Measurements from ENCODE around the gene NFYC.

Gene NFYC

GRCh38 chr1:40763742-40764532 is 72.4 kb downstream of the NFYC start:
- Mint-ChIP-seq H3K4me3 (peak overlapping the region; percentile 51), H3K9me3 (no peaks in the 10 kb centered on the region), H3K36me3 (ENCODE audit: low read depth) (peaks cover 53% of the 10 kb centered on the region), H3K27me3 (no peaks in the 10 kb centered on the region), H3K4me1 (peaks cover 36% of the 10 kb centered on the region), H3K27ac (peak overlapping the region; percentile 85)
- no peak for DNase-seq
- peak; percentile 68 for ATAC-seq

- ATAC-seq (no peak), DNase-seq (no peak)
- peaks cover 52% of the 10 kb centered on the region for H3K36me3 Mint-ChIP-seq (ENCODE audit: low read depth)
- H3K4me1 Mint-ChIP-seq, result peaks cover 36% of the 10 kb centered on the region
- H3K27ac Mint-ChIP-seq, result no peak overlapping the region
- no peaks in the 10 kb centered on the region for H3K27me3 Mint-ChIP-seq
- H3K4me3 Mint-ChIP-seq, result no peak overlapping the region
- H3K9me3 Mint-ChIP-seq, result no peaks in the 10 kb centered on the region
These were observed 73.5 kb downstream of the NFYC start for GRCh38 chr1:40764981-40765380.

GRCh38 chr1:40766017-40766416 is 74.5 kb downstream of the NFYC start:
- Mint-ChIP-seq H3K9me3 (no peaks in the 10 kb centered on the region), H3K4me1 (peaks cover 36% of the 10 kb centered on the region), H3K27me3 (no peaks in the 10 kb centered on the region), H3K4me3 (no peak overlapping the region), H3K27ac (peak overlapping the region; percentile 5), H3K36me3 (ENCODE audit: low read depth) (peaks cover 49% of the 10 kb centered on the region)
- DNase-seq (no peak), ATAC-seq (no peak)

- Mint-ChIP-seq H3K36me3 (ENCODE audit: low read depth) (peaks cover 49% of the 10 kb centered on the region), H3K27me3 (no peaks in the 10 kb centered on the region), H3K4me3 (no peak overlapping the region), H3K9me3 (no peaks in the 10 kb centered on the region), H3K4me1 (peaks cover 34% of the 10 kb centered on the region), H3K27ac (no peak overlapping the region)
- ATAC-seq (no peak), DNase-seq (no peak)
These were observed 75.1 kb downstream of the NFYC start for GRCh38 chr1:40766560-40766959.

- Mint-ChIP-seq H3K9me3 (no peaks in the 10 kb centered on the region), H3K4me1 (peaks cover 24% of the 10 kb centered on the region), H3K27me3 (no peaks in the 10 kb centered on the region), H3K36me3 (ENCODE audit: low read depth) (peaks cover 41% of the 10 kb centered on the region), H3K4me3 (no peak overlapping the region), H3K27ac (peak overlapping the region; percentile 64)
- DNase-seq, result no peak
- peak; percentile 18 for ATAC-seq
These were observed 76.9 kb downstream of the NFYC start for GRCh38 chr1:40768146-40768990.

DNA sequence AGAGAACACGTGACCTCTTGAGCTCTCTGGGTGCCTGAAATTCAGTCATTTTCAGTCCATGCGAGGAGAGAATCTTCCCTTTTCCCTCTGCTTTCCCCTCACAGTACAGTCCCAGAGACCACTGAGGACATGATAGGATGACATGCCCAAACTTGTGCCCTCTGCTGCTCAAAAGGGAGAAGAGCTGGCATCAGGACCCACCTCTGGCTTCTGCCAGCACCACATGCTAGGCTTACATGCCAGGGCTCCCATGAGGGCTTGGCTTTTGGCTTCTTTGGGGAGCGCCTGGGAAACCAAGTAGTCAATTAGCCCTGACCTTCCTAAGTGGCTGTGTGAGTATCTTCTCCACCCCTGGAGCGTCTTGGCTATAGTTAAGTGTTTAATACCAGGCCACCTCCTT is 78.3 kb downstream of the NFYC start:
- Mint-ChIP-seq H3K4me3 (no peak overlapping the region), H3K36me3 (ENCODE audit: low read depth) (peaks cover 29% of the 10 kb centered on the region)

DNA sequence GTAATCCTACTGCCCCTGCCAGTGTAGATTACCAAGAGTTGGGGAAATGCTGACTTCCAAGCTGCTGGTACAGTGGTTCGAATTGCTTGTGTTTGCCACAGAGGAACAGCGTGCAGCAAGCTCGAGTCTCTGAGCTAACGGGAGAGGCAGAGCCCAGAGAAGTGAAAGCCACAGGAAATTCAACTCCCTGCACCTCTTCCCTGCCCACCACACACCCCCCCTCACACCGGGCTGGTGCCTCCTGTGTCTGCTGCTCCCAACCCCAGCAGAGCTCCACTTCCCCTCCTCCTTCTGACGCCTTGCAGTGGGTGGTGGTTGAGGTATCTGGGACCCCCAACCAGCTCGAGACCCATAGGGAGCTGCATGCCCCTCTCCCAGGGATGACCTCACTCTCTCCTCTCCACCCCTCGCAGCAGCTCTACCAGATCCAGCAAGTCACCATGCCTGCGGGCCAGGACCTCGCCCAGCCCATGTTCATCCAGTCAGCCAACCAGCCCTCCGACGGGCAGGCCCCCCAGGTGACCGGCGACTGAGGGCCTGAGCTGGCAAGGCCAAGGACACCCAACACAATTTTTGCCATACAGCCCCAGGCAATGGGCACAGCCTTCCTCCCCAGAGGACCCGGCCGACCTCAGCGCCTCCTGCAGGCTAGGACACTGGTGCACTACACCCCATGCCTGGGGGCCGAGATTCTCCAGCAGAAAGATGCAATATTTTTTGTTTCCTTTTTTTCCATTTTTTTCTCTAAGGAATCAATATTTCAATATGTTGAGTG is 79.0 kb downstream of the NFYC start:
- H3K27me3 Mint-ChIP-seq, result no peaks in the 10 kb centered on the region
- no peak for ATAC-seq
- H3K36me3 Mint-ChIP-seq (ENCODE audit: low read depth), result peaks cover 25% of the 10 kb centered on the region
- H3K4me3 Mint-ChIP-seq, result no peak overlapping the region
- H3K4me1 Mint-ChIP-seq, result peaks cover 7% of the 10 kb centered on the region
- DNase-seq, result no peak
- H3K27ac Mint-ChIP-seq, result peak overlapping the region; percentile 44
- no peaks in the 10 kb centered on the region for H3K9me3 Mint-ChIP-seq

More for the DNA sequence above, 78.3 kb downstream of the NFYC start:
- ATAC-seq (peak; percentile 38), DNase-seq (no peak)
- Mint-ChIP-seq H3K27ac (peak overlapping the region; percentile 44), H3K27me3 (no peaks in the 10 kb centered on the region), H3K4me1 (peaks cover 10% of the 10 kb centered on the region), H3K9me3 (no peaks in the 10 kb centered on the region)

- peaks cover 28% of the 10 kb centered on the region for H3K36me3 Mint-ChIP-seq (ENCODE audit: low read depth)
- no peak overlapping the region for H3K4me3 Mint-ChIP-seq
- no peaks in the 10 kb centered on the region for H3K9me3 Mint-ChIP-seq
- no peak for DNase-seq
- no peaks in the 10 kb centered on the region for H3K27me3 Mint-ChIP-seq
- H3K27ac Mint-ChIP-seq, result no peak overlapping the region
- H3K4me1 Mint-ChIP-seq, result peaks cover 7% of the 10 kb centered on the region
- ATAC-seq, result no peak
These were observed 80.8 kb downstream of the NFYC start for GRCh38 chr1:40772146-40772955.

- no peak overlapping the region for H3K27ac Mint-ChIP-seq
- H3K4me3 Mint-ChIP-seq, result no peak overlapping the region
- no peaks in the 10 kb centered on the region for H3K27me3 Mint-ChIP-seq
- ATAC-seq, result no peak
- no peaks in the 10 kb centered on the region for H3K4me1 Mint-ChIP-seq
- peaks cover 27% of the 10 kb centered on the region for H3K36me3 Mint-ChIP-seq (ENCODE audit: low read depth)
- DNase-seq, result no peak
- H3K9me3 Mint-ChIP-seq, result no peaks in the 10 kb centered on the region
These were observed 82.3 kb downstream of the NFYC start for GRCh38 chr1:40773748-40774265.

DNA sequence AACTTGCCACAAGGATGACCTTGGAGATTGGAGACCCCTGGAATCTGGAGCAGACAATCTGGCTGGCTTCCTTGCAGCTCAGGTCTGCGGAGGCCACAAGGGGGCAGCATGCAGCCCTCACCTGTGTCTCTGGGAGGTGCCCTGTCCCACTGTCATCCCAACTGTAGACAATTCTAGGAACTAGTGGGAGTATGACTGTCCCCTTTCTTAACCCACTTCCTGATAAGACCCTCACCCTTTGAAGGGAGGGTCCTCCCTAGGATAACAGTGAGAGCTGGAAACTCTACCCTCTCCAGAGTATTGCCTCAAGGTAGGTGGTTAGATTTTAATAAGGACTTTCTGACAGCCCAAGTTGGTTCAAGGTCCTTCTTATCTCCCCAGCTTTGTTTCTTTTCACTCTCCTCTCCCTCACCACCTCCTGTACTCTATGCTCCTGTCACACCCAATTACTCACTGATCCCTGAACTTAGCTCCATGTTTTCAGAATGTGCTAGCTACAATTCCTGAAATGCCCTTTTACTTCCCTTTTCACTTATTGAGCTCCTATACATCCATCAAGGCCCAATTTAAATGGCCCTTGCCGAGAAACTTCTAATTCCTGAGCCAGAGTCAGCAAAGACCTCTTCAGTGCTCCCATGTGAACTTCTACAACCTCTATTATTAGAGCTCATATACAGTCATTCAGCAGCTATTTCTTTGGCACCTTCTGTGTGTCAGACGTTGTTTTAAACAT is 82.9 kb downstream of the NFYC start:
- DNase-seq, result peak; percentile 73
- Mint-ChIP-seq H3K4me1 (no peaks in the 10 kb centered on the region), H3K36me3 (ENCODE audit: low read depth) (peaks cover 22% of the 10 kb centered on the region), H3K27me3 (no peaks in the 10 kb centered on the region), H3K9me3 (no peaks in the 10 kb centered on the region), H3K27ac (no peak overlapping the region), H3K4me3 (no peak overlapping the region)
- ATAC-seq, result peak; percentile 65

- Mint-ChIP-seq H3K27me3 (no peaks in the 10 kb centered on the region), H3K9me3 (no peaks in the 10 kb centered on the region), H3K36me3 (ENCODE audit: low read depth) (peaks cover 18% of the 10 kb centered on the region), H3K4me1 (no peaks in the 10 kb centered on the region), H3K27ac (no peak overlapping the region), H3K4me3 (no peak overlapping the region)
- DNase-seq, result no peak
- no peak for ATAC-seq
These were observed 85.0 kb downstream of the NFYC start for GRCh38 chr1:40776236-40777072.

DNA sequence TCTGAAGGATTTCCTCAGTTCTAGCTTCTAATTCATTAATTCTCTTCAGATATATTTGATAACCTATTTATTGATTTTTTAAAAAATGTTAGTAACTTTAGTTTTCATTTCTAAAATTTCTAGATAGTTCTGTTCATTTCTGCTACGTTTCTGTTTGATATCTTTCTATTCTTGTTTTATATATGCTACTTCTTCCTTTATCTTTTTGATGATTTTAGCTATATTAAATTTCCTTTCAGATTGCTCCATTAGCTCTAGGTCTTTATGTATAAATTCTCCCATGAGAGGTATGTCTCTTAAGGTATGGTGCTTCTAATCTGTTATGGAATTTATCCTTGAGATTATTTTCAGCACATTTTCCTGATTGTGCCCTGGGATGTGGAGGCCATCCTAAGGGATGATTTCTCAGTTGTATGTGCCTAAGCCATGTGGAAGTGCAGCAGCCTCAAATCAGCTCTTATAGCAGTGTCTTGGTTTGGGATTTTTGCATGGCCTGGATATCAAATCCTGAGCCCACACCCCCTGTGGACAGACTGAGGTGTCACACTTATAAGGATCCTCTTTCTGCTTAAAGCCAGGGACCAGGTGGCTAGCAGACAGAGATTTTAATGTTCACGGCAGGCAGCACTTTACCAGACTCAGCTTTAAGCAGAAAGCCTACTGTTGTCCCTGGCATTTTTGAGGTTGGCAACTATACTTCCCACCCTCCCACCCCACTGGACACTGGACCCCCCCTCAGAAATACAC is 85.9 kb downstream of the NFYC start:
- Mint-ChIP-seq H3K4me3 (no peak overlapping the region), H3K36me3 (ENCODE audit: low read depth) (peaks cover 18% of the 10 kb centered on the region), H3K27me3 (peaks cover 3% of the 10 kb centered on the region), H3K9me3 (no peaks in the 10 kb centered on the region), H3K27ac (no peak overlapping the region), H3K4me1 (no peaks in the 10 kb centered on the region)
- ATAC-seq, result no peak
- DNase-seq, result no peak

Measured in activated naive CD8-positive, alpha-beta T cell treated with anti-CD3 and anti-CD28 coated beads, Interleukin-2, amount 50 U/mL, for 24 hours (primary cell).